Activated naive CD4-positive, alpha-beta T cell (primary cell): Measurements from ENCODE around the gene OR2L2.
"Not testable (repeated sequence)": the region's sequence is repeated elsewhere in the genome, so short reads cannot be mapped to it uniquely, and the experiment has no call there.

Experiments used
- DNase-seq, 4 experiments: peaks; one replicate each; lab custom pipeline; 2025; lab: John Stamatoyannopoulos, UW

The OR2L2 gene

GRCh38 chr1:248029770-248030169 is at the start of gene OR2L2:
OR2L2 (plus strand) TSS chr1:248030070; CDS start chr1:248038268, 8,198 bp downstream.
- no peak for DNase-seq

GRCh38 chr1:247992986-247993385 is 36.9 kb upstream of the OR2L2 start:
- no peak for DNase-seq

GRCh38 chr1:247998811-247999210 is 31.1 kb upstream of the OR2L2 start:
- no peak for DNase-seq

GRCh38 chr1:248000169-248000568 is 29.7 kb upstream of the OR2L2 start:
- DNase-seq, result no peak

- no peak for DNase-seq
Observed at GRCh38 chr1:248007778-248008177, 22.1 kb upstream of the OR2L2 start.

- no peak for DNase-seq
Observed at GRCh38 chr1:248009681-248010080, 20.2 kb upstream of the OR2L2 start.

GRCh38 chr1:248013229-248013710 is 16.6 kb upstream of the OR2L2 start, which contains the start of gene OR2L5:
OR2L5 (plus strand) TSS chr1:248013660; CDS start chr1:248021948, 8,288 bp downstream.
- no peak for DNase-seq

- no peak for DNase-seq
Observed at GRCh38 chr1:248015803-248016202, 14.1 kb upstream of the OR2L2 start.

GRCh38 chr1:248045209-248045608 is 15.3 kb downstream of the OR2L2 start:
- DNase-seq, result no peak

GRCh38 chr1:248046536-248046935 is 16.7 kb downstream of the OR2L2 start, which contains the start of gene OR2L3:
OR2L3 (plus strand) TSS chr1:248046836; CDS start chr1:248060682, 13,846 bp downstream.
- DNase-seq, result no peak

- no peak for DNase-seq
Observed at GRCh38 chr1:248047008-248047407, 17.1 kb downstream of the OR2L2 start.

- DNase-seq, result no peak
Observed at GRCh38 chr1:248054671-248055070, 24.8 kb downstream of the OR2L2 start.

GRCh38 chr1:248055261-248055660 is 25.4 kb downstream of the OR2L2 start:
- no peak for DNase-seq

GRCh38 chr1:248065071-248065470 is 35.2 kb downstream of the OR2L2 start:
- DNase-seq, result no peak

GRCh38 chr1:248065604-248066003 is 35.7 kb downstream of the OR2L2 start:
- no peak for DNase-seq

GRCh38 chr1:248083864-248084263 is 54.0 kb downstream of the OR2L2 start:
- DNase-seq, result not testable (repeated sequence)
